Activated B cell treated with CpG ODN at 0.5 μM for 24 hours (primary cell): ENCODE measurements around the gene HID1. TPM values are rescaled to one million over a fixed set of nuclear protein-coding genes. Genes with fewer than 3 reads are reported as not detected.

Experiments used
- ATAC-seq: fragments of 200-7000 bp; cut with Tn5 transposase; one replicate; pipeline ENCODE4 v1.10.0; 2021; ENCODE audit warnings: low read depth, mild to moderate bottlenecking, moderate library complexity
- CTCF ChIA-PET: fragments of 350-600 bp; sonication (Branson Sonifier 250); formaldehyde crosslinking; loops from one replicate; lab custom pipeline; 2021; ENCODE audit warnings: antibody characterized with exemption; lab: Charles Lee
- POLR2A ChIA-PET: fragments of 350-600 bp; sonication (Branson Sonifier 250); formaldehyde crosslinking; loops from one replicate; lab custom pipeline; 2021; ENCODE audit warnings: antibody characterized with exemption; lab: Charles Lee
- DNase-seq: peaks from one replicate; pipeline ENCODE4 v3.0.0; 2022
- H3K27ac Mint-ChIP-seq: one replicate; pipeline ENCODE4 v1.8.0; 2020; ENCODE audit warnings: mixed read lengths
- H3K27me3 Mint-ChIP-seq: one replicate; pipeline ENCODE4 v1.8.0; 2021; ENCODE audit warnings: mixed read lengths
- H3K36me3 Mint-ChIP-seq: one replicate; pipeline ENCODE4 v1.8.0; 2021; ENCODE audit warnings: low read depth, mixed read lengths
- H3K4me1 Mint-ChIP-seq: one replicate; pipeline ENCODE4 v1.8.0; 2021; ENCODE audit warnings: mixed read lengths
- H3K4me3 Mint-ChIP-seq: one replicate; pipeline ENCODE4 v1.8.0; 2020; ENCODE audit warnings: mild to moderate bottlenecking, mixed read lengths
- H3K9me3 Mint-ChIP-seq: one replicate; pipeline ENCODE4 v1.8.0; 2020; ENCODE audit warnings: mixed read lengths
- CTCF ChIP-seq: fragments of 200-600 bp; IDR thresholded peaks from one replicate; pipeline ENCODE4 v1.8.0; 2022; ENCODE audit warnings: antibody characterized with exemption, mild to moderate bottlenecking
- intact Hi-C: fragments of 100-400 bp; cut with micrococcal nuclease; formaldehyde crosslinking; loops from one replicate; pipeline ENCODE4 v1.15.1; 2024
- total RNA-seq: library from RNA; stranded (reverse); gene quantifications from 2 replicates; pipeline ENCODE4 v1.2.3, GENCODE V29; 2022

HID1 gene
- total RNA-seq, 1 donor from 2014 or later: 2.1 TPM

- no peaks in the 10 kb centered on the region for H3K9me3 Mint-ChIP-seq
- POLR2A ChIA-PET: no interaction called here
- H3K27me3 Mint-ChIP-seq: peaks cover 64% of the 10 kb centered on the region
- no peak overlapping the region for H3K4me3 Mint-ChIP-seq
- CTCF ChIA-PET: no interaction called here
- H3K36me3 Mint-ChIP-seq: no peaks in the 10 kb centered on the region
- no peak for ATAC-seq
- H3K27ac Mint-ChIP-seq: no peak overlapping the region
- DNase-seq: no peak
- no peaks in the 10 kb centered on the region for H3K4me1 Mint-ChIP-seq
- TF ChIP-seq CTCF: no peak
- intact Hi-C loops: loop anchor here (5.0 kb wide), 1 partner anchor 33 kb away; no protein-coding TSS in a partner anchor
Observed at GRCh38 chr17:74935048-74935447, 37.5 kb downstream of the HID1 start.

DNA sequence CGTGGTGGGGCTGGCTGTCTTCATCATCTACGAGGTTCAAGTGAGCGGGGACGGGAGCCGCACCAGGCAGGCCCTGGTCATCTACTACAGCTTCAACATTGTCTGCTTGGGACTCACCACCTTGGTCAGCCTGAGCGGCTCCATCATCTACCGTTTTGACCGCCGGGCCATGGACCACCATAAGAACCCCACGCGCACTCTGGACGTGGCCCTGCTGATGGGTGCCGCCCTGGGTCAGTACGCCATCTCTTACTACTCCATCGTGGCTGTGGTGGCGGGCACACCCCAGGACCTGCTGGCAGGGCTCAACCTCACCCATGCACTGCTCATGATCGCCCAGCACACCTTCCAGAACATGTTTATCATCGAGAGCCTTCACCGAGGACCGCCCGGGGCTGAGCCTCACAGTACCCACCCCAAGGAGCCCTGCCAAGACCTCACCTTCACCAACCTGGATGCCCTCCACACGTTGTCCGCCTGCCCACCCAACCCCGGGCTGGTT lies 42.0 kb downstream of the HID1 start:
- ChIA-PET POLR2A (interaction anchor here (1.0 kb wide), 1 partner anchor 57 kb away, joined by 3 read pairs; no protein-coding TSS in a partner anchor), CTCF (no interaction called here)
- no peak for TF ChIP-seq CTCF
- Mint-ChIP-seq H3K4me3 (no peak overlapping the region), H3K4me1 (no peaks in the 10 kb centered on the region), H3K36me3 (no peaks in the 10 kb centered on the region), H3K27me3 (peaks cover 58% of the 10 kb centered on the region), H3K27ac (no peak overlapping the region), H3K9me3 (no peaks in the 10 kb centered on the region)
- ATAC-seq (no peak), DNase-seq (no peak)
- intact Hi-C loops: no loop called here

GRCh38 chr17:74928786-74929185 lies 43.8 kb downstream of the HID1 start:
- ChIA-PET POLR2A (no interaction called here), CTCF (interaction anchor here (0.6 kb wide), 1 partner anchor 56 kb away, joined by 3 read pairs; no protein-coding TSS in a partner anchor)
- no peak overlapping the region for H3K4me3 Mint-ChIP-seq
- H3K36me3 Mint-ChIP-seq: no peaks in the 10 kb centered on the region
- intact Hi-C loops: no loop called here
- ATAC-seq (no peak), DNase-seq (no peak)
- H3K9me3 Mint-ChIP-seq: no peaks in the 10 kb centered on the region
- peaks cover 11% of the 10 kb centered on the region for H3K4me1 Mint-ChIP-seq
- no peak for TF ChIP-seq CTCF
- no peak overlapping the region for H3K27ac Mint-ChIP-seq
- H3K27me3 Mint-ChIP-seq: peaks cover 64% of the 10 kb centered on the region

- TF ChIP-seq CTCF: no peak
- DNase-seq: no peak
- POLR2A ChIA-PET: no interaction called here
- Mint-ChIP-seq H3K27ac (no peak overlapping the region), H3K36me3 (no peaks in the 10 kb centered on the region), H3K27me3 (peaks cover 55% of the 10 kb centered on the region), H3K4me1 (peaks cover 21% of the 10 kb centered on the region), H3K9me3 (no peaks in the 10 kb centered on the region), H3K4me3 (no peak overlapping the region)
- CTCF ChIA-PET: interaction anchor here (1.1 to 1.7 kb wide), 2 partner anchors 33 to 36 kb away, joined by 5 to 6 read pairs; no protein-coding TSS in a partner anchor
- ATAC-seq: no peak
- intact Hi-C loops: no loop called here
Observed at GRCh38 chr17:74925242-74925641, 47.3 kb downstream of the HID1 start.

DNA sequence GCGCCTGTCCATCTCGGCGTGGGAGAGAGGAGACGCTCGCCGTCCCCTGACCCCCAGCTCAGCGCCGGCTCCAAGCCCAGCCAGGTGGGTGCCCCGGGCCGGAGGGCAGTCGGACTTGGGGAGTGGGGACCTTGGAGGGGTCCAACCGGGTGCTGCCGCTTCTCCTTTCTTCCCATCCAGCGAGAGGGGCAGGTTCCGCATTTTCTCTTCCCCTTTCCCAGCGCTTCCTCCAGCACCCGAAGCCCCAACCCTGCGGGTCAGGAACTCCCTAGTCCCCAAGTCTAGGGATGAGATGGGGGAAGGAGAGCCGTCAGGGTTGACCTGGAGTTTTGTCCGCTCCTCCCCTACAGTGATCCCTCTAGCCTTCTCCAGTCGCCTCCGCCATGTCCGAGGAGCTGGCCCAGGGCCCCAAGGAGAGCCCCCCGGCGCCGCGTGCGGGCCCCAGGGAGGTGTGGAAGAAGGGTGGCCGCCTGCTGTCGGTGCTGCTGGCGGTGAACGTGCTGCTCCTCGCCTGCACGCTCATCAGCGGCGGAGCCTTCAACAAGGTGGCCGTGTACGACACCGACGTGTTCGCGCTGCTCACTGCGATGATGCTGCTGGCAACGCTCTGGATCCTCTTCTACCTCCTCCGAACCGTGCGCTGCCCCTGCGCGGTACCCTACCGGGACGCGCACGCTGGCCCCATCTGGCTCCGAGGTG lies 48.2 kb downstream of the HID1 start, which contains the start of gene OTOP2:
OTOP2 (plus strand) TSS at position 24 of the 699 bp plus-strand sequence; CDS start at position 384, 360 bp downstream.
- intact Hi-C loops: loop anchor here (5.0 kb wide), 1 partner anchor 283 kb away; the partner anchor contains the start of gene NUP85
- H3K27ac Mint-ChIP-seq: no peak within 1 kb of the TSS
- ChIA-PET POLR2A (interaction anchor here (1.2 kb wide), 1 partner anchor 22 kb away, joined by 3 read pairs; no protein-coding TSS in a partner anchor), CTCF (interaction anchor here (1.1 to 1.7 kb wide), 3 partner anchors 33 to 36 kb away, joined by 4 to 6 read pairs (median 5); no protein-coding TSS in a partner anchor)
- peaks cover 21% of the 10 kb centered on the region for H3K4me1 Mint-ChIP-seq
- peak within 1 kb of the TSS; percentile 63 for H3K4me3 Mint-ChIP-seq
- H3K9me3 Mint-ChIP-seq: no peaks in the 10 kb centered on the region
- no peak for ATAC-seq
- peaks cover 56% of the 10 kb centered on the region for H3K27me3 Mint-ChIP-seq
- TF ChIP-seq CTCF: no peak
- H3K36me3 Mint-ChIP-seq: no peaks in the 10 kb centered on the region
- DNase-seq: no peak
